ENCODE results near the gene NRG4. TPM values are rescaled to one million over a fixed set of nuclear protein-coding genes. Genes with fewer than 3 reads are reported as not detected.

The NRG4 gene
- not detected in 2 replicates for total RNA-seq

GRCh38 chr15:76011627-76012551, at the start of gene NRG4:
TSS of gene NRG4 (minus strand) at chr15:76012424. CDS start at chr15:76011230, 1,194 bp downstream.

GRCh38 chr15:76059320-76060117, 47.3 kb upstream of the NRG4 start, which contains the start of gene TMEM266:
TSS of gene TMEM266 (plus strand) at chr15:76059985. CDS start at chr15:76134264, 74,279 bp downstream.

GRCh38 chr15:75903331-75904239, 108.6 kb downstream of the NRG4 start, which contains the start of gene FBXO22:
TSS of gene FBXO22 (plus strand) at chr15:75903878. CDS start at chr15:75903964, 86 bp downstream.

Other genes with a start within 250 kb of the NRG4 start
- gene UBE2Q2, start 169.0 kb downstream of the NRG4 start, total RNA-seq = 42.1 and 43.2 TPM in 2 replicates
- 40.4 and 43.8 TPM in 2 replicates for gene FBXO22, start 108.5 kb downstream of the NRG4 start, total RNA-seq
- gene TMEM266, start 47.6 kb upstream of the NRG4 start, total RNA-seq = 0.06 and 0.13 TPM in 2 replicates

Measured in aortic smooth muscle cell (primary cell).